Neuronal stem cell (in vitro differentiated cells): ENCODE measurements around the gene ZFHX3.

Experiments used
- DNase-seq: peaks from one replicate; pipeline ENCODE4 v3.0.0-alpha.2; 2013; ENCODE audit warnings: low spot score
- H2AFZ ChIP-seq: one replicate; pipeline ENCODE4 v1.6.1; 2013; ENCODE audit warnings: mild to moderate bottlenecking, low read length, inconsistent platforms
- H2AK5ac ChIP-seq: 2 replicates; pipeline ENCODE4 v1.6.1; 2013; ENCODE audit warnings: low read depth, mild to moderate bottlenecking, inconsistent platforms, low read length, moderate library complexity, mixed read lengths
- H2BK120ac ChIP-seq: 2 replicates; pipeline ENCODE4 v1.6.1; 2013; ENCODE audit warnings: low read depth, mild to moderate bottlenecking, inconsistent platforms, low read length, moderate library complexity, mixed read lengths
- H2BK12ac ChIP-seq: one replicate; pipeline ENCODE4 v1.6.1; 2013; ENCODE audit warnings: low read length, inconsistent platforms
- H2BK15ac ChIP-seq: 2 replicates; pipeline ENCODE4 v1.6.1; 2013; ENCODE audit warnings: mild to moderate bottlenecking, low read length, inconsistent platforms, mixed read lengths
- H2BK5ac ChIP-seq: one replicate; pipeline ENCODE4 v1.6.1; 2013; ENCODE audit warnings: inconsistent platforms, mild to moderate bottlenecking, low read length, moderate library complexity
- H3K14ac ChIP-seq: one replicate; pipeline ENCODE4 v1.6.1; 2013; ENCODE audit warnings: low read length, inconsistent platforms
- H3K18ac ChIP-seq: 2 replicates; pipeline ENCODE4 v1.6.1; 2013; ENCODE audit warnings: low read length, inconsistent platforms
- H3K23ac ChIP-seq: 2 replicates; pipeline ENCODE4 v1.6.1; 2013; ENCODE audit warnings: low read depth, mild to moderate bottlenecking, mixed read lengths, low read length, inconsistent platforms; ENCODE audit not compliant: poor library complexity
- H3K27ac ChIP-seq: replicated peaks from 3 replicates; pipeline ENCODE4 v1.5.1; 2013; ENCODE audit warnings: low read length, inconsistent platforms
- H3K27me3 ChIP-seq, 3 experiments: 2 replicates each; pipeline ENCODE4 v1.6.1; 2013; ENCODE audit warnings: low read length in 3 of 3, mild to moderate bottlenecking in 2 of 3, inconsistent platforms in 1 of 3, low read depth in 1 of 3, mixed read lengths in 1 of 3, moderate library complexity in 1 of 3; ENCODE audit not compliant: control insufficient read depth in 3 of 3, insufficient read depth in 3 of 3
- H3K36me3 ChIP-seq, 2 donors: replicated peaks in 1 of 2; 2 replicates each; pipeline ENCODE4 v1.6.1; 2013; ENCODE audit warnings: low read length in 2 of 2; ENCODE audit not compliant: control insufficient read depth in 2 of 2, insufficient read depth in 2 of 2
- H3K4ac ChIP-seq: 2 replicates; pipeline ENCODE4 v1.6.1; 2013; ENCODE audit warnings: inconsistent platforms, mild to moderate bottlenecking, low read length, moderate library complexity
- H3K4me1 ChIP-seq, 2 donors: 1 replicate in 1 of 2; 2 replicates in 1 of 2; pipeline ENCODE4 v1.6.1; 2013; ENCODE audit warnings: low read length in 2 of 2, low read depth in 1 of 2; ENCODE audit not compliant: control insufficient read depth in 2 of 2, insufficient read depth in 1 of 2
- H3K4me2 ChIP-seq: one replicate; pipeline ENCODE4 v1.6.1; 2013; ENCODE audit warnings: mild to moderate bottlenecking, low read length, inconsistent platforms; ENCODE audit not compliant: insufficient read depth, poor library complexity, severe bottlenecking
- H3K4me3 ChIP-seq, 2 donors: 2 replicates each; pipeline ENCODE4 v1.5.1; 2013; ENCODE audit warnings: low read length in 2 of 2, mild to moderate bottlenecking in 2 of 2, inconsistent platforms in 1 of 2, moderate library complexity in 1 of 2
- H3K79me1 ChIP-seq: one replicate; pipeline ENCODE4 v1.6.1; 2013; ENCODE audit warnings: low read depth, mild to moderate bottlenecking, inconsistent platforms, low read length, moderate library complexity
- H3K9ac ChIP-seq: one replicate; pipeline ENCODE4 v1.6.1; 2013; ENCODE audit warnings: mild to moderate bottlenecking, low read depth, low read length, inconsistent platforms; ENCODE audit not compliant: poor library complexity
- H3K9me3 ChIP-seq, 2 donors: replicated peaks in 1 of 2; 2 replicates each; pipeline versions ENCODE3 to v1.6.1; 2013; ENCODE audit warnings: low read length in 2 of 2, mild to moderate bottlenecking in 2 of 2, inconsistent platforms in 1 of 2, low read depth in 1 of 2, mixed read lengths in 1 of 2, moderate library complexity in 1 of 2; ENCODE audit not compliant: control insufficient read depth in 2 of 2, insufficient read depth in 1 of 2
- H4K8ac ChIP-seq: one replicate; pipeline ENCODE4 v1.6.1; 2013; ENCODE audit warnings: low read depth, mild to moderate bottlenecking, inconsistent platforms, low read length, moderate library complexity
- H4K91ac ChIP-seq: one replicate; pipeline ENCODE4 v1.6.1; 2013; ENCODE audit warnings: low read length, low read depth, mild to moderate bottlenecking, inconsistent platforms; ENCODE audit not compliant: poor library complexity
- WGBS, 2 donors: extraction: QIAGEN DNeasy Blood & Tissue Kit; methylation state at CpG; one replicate each; pipeline ENCODE4 v1.1.7; 2013; ENCODE audit warnings: missing lambda C conversion rate in 2 of 2, mixed read lengths in 1 of 2; ENCODE audit not compliant: insufficient read length in 2 of 2, insufficient replicate concordance in 1 of 2; ENCODE audit errors: extremely low coverage in 2 of 2; 5-methylcytosine and 5-hydroxymethylcytosine counted together

The ZFHX3 gene

DNA sequence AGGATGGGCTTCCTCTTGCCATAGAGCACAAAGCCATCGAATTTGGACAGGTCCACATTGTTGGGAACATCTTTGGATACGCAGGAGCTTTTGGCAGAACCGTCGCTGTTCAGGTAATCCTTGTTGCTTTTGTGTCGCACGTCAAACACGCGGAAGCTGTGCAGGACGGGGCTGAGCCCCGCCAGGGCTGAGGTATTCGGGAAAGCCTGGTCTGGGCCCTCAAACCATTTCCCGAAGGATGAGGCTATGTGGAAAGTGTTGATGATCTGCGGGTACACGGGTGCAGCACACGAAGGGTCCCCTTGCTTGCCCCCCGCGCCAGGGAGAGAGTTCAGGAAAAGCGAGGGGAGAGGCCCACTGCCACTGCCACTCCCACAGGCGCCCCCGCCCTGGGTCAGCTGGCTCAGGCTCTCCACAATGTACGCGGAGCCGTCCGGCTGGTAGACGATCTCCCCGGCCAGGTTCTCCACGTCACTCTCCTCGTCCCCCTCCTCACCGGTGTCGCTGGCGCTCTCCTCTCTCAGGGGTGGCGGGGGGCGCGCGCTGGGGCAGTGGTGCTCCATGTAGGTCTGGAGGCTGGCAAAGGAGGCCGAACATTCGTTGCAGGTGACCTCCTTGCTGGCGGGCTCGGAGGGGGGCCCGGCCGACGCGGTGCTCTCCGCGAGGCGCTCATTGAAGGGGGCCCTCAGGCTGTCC, 88.5 kb downstream of the ZFHX3 start:
- no peaks in the 10 kb centered on the region for H3K79me1 ChIP-seq

DNA sequence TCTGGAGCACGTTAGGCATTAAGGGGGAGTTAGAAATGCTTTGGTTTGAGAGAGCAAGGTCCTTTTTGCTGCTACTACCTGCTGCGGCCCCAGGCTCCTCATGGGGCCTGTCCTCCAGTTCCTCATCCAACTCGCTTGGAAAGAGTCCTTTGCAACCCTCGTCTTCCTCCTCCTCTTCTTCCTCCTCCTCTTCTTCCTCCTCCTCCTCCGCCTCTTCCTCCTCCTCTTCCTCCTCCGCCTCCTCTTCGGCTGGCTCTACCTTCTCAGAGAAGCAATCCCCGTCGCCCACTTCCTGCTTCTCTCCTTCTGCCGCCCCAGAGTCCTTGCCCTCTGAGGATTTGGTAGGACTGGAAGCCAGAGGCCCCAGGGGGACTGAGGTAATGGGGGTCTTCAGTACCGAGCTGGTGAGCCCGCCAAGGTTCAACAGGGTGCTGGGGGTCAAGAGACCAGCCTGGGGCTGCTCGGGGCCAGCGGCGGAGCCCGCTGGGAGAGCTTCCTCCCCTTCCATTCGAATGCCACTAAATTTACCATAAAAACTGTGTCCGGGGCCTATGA, 89.3 kb downstream of the ZFHX3 start:
- H2BK15ac ChIP-seq: no peak overlapping the region
- no peak overlapping the region for H4K8ac ChIP-seq
- no peak overlapping the region for H3K18ac ChIP-seq
- H3K4me2 ChIP-seq: no peak overlapping the region
- DNase-seq: no peak
- peaks cover 0 to 20% of the 10 kb centered on the region in 2 donors for H3K9me3 ChIP-seq
- H3K79me1 ChIP-seq: no peaks in the 10 kb centered on the region
- no peak overlapping the region for H2AK5ac ChIP-seq
- H3K4me1 ChIP-seq: peaks cover 0 to 4% of the 10 kb centered on the region in 2 donors
- no CpG with 5 or more reads among the region's 18 CpGs for WGBS, 2 donors
- H3K36me3 ChIP-seq: peaks cover 0 to 90% of the 10 kb centered on the region in 2 donors
- H2BK5ac ChIP-seq: no peak overlapping the region
- no peak overlapping the region for H2AFZ ChIP-seq
- H2BK12ac ChIP-seq: no peak overlapping the region
- H3K9ac ChIP-seq: no peak overlapping the region
- no peak overlapping the region for H3K14ac ChIP-seq
- H3K4me3 ChIP-seq: no peak overlapping the region
- H2BK120ac ChIP-seq: no peak overlapping the region
- H4K91ac ChIP-seq: no peak overlapping the region
- H3K4ac ChIP-seq: no peak overlapping the region
- no peak overlapping the region for H3K27ac ChIP-seq
- no peaks in the 10 kb centered on the region for H3K27me3 ChIP-seq
- no peak overlapping the region for H3K23ac ChIP-seq

More for the DNA sequence above, 88.5 kb downstream of the ZFHX3 start:
- no peak overlapping the region for H3K4me3 ChIP-seq
- no peak overlapping the region for H3K23ac ChIP-seq
- no CpG with 5 or more reads among the region's 46 CpGs for WGBS, 2 donors
- no peak overlapping the region for H4K8ac ChIP-seq
- peaks cover 1 to 5% of the 10 kb centered on the region in 2 donors for H3K4me1 ChIP-seq
- H3K27me3 ChIP-seq: no peaks in the 10 kb centered on the region
- H3K9ac ChIP-seq: no peak overlapping the region
- H2AK5ac ChIP-seq: peak overlapping the region; percentile 12
- no peak overlapping the region for H2BK5ac ChIP-seq
- H4K91ac ChIP-seq: no peak overlapping the region
- H3K9me3 ChIP-seq: peaks cover 0 to 23% of the 10 kb centered on the region in 2 donors
- DNase-seq: no peak
- H2BK15ac ChIP-seq: no peak overlapping the region
- no peak overlapping the region for H3K18ac ChIP-seq
- no peak overlapping the region for H2AFZ ChIP-seq
- no peak overlapping the region for H3K4me2 ChIP-seq
- H3K14ac ChIP-seq: no peak overlapping the region
- no peak overlapping the region for H3K4ac ChIP-seq
- no peak overlapping the region for H2BK12ac ChIP-seq
- H3K27ac ChIP-seq: no peak overlapping the region
- no peak overlapping the region for H2BK120ac ChIP-seq
- H3K36me3 ChIP-seq: peaks cover 0 to 89% of the 10 kb centered on the region in 2 donors

DNA sequence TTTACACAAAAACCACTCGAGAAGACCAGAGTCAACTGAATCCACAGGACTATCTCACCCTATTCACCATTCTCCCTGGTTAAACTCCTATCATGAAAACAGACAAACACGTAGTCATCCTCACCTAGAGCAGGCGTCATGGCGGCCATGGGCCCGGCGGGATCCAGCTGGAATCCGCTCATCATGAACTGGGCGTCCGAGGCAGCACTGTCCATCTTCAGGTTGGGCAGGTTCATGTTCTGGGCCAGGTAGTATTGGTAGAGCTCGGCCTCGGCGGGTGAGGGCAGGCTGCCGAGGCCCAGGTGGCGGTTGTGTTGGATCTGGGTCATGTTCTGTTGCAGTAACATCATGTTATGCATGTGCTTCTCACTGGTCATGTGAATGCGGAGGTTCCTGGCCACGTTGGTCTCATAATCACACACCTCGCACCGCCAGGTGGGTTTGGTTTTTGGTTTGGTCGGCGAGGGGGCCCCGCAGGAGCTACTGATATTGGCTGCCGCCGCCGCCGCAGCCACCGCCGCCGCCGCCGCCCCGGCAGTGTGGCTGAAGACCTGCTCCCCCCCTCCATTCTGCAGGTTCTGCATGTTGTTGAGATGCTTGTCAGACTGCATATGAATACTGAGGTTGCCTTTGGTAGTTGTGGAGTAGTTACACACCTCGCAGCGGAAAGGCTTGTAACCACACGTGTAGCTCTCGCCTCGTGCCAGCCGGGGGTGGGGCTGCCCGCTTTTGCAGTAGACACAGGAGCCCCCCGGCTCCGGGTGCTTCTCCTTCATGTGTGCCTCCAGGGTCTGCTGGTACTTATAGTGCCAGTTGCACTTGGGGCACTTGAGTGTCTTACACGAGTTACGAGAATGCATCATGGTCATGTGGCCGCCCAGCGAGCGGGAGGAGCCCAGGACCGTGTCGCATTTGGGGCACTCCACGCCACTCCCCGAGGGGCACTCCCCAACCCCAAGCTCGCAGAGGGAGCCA, 90.3 kb downstream of the ZFHX3 start:
- Histone ChIP-seq H3K4me3 (no peak overlapping the region), H3K4ac (no peak overlapping the region), H3K23ac (no peak overlapping the region), H2BK5ac (peak overlapping the region; percentile 42), H2AK5ac (peak overlapping the region; percentile 16), H2BK15ac (no peak overlapping the region), H3K27me3 (no peaks in the 10 kb centered on the region), H3K18ac (peak overlapping the region; percentile 78), H2BK12ac (no peak overlapping the region), H4K91ac (no peak overlapping the region), H2BK120ac (no peak overlapping the region), H3K9me3 (peaks cover 0 to 19% of the 10 kb centered on the region in 2 donors), H3K9ac (peak overlapping the region; percentile 46), H2AFZ (no peak overlapping the region), H3K79me1 (no peaks in the 10 kb centered on the region), H3K4me2 (no peak overlapping the region), H4K8ac (peak overlapping the region; percentile 77), H3K36me3 (peaks cover 0 to 87% of the 10 kb centered on the region in 2 donors), H3K27ac (no peak overlapping the region), H3K14ac (no peak overlapping the region), H3K4me1 (peaks cover 0 to 8% of the 10 kb centered on the region in 2 donors)
- WGBS, 2 donors: no CpG with 5 or more reads among the region's 50 CpGs
- no peak for DNase-seq
